ENCODE measurements around the gene DMD. TPM values are rescaled to one million over a fixed set of nuclear protein-coding genes. Genes with fewer than 3 reads are reported as not detected.

Gene DMD
- total RNA-seq, 1 donor from 2014 or later = 1.7 TPM

DNA sequence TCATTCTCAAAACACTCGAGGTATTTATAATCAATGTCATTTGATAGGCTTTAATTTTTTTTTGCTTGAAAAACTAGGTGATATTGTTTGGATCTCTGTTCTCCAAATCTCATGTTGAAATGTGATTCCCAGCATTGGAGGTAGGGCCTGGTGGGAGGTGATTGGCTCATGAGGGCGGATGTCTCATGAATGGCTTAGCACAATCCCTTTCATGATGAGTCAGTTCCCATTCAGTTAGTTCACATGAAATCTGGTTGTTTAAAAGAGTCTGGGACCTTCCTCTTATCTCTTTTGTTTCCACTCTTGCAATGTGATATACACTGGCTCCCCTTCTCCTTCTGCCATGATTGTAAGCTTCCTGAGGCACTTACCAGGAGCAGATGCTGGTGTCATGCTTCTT lies 638.7 kb downstream of the DMD start:
- Mint-ChIP-seq H3K4me1 (ENCODE audit: low read depth, unreplicated experiment) (no peaks in the 10 kb centered on the region), H3K4me3 (ENCODE audit: unreplicated experiment) (no peak overlapping the region), H3K9me3 (ENCODE audit: unreplicated experiment) (no peaks in the 10 kb centered on the region), H3K36me3 (ENCODE audit: unreplicated experiment) (no peaks in the 10 kb centered on the region), H3K27ac (ENCODE audit: unreplicated experiment) (no peak overlapping the region), H3K27me3 (ENCODE audit: unreplicated experiment) (peaks cover 1% of the 10 kb centered on the region)
- TF ChIP-seq, protein P1, sequence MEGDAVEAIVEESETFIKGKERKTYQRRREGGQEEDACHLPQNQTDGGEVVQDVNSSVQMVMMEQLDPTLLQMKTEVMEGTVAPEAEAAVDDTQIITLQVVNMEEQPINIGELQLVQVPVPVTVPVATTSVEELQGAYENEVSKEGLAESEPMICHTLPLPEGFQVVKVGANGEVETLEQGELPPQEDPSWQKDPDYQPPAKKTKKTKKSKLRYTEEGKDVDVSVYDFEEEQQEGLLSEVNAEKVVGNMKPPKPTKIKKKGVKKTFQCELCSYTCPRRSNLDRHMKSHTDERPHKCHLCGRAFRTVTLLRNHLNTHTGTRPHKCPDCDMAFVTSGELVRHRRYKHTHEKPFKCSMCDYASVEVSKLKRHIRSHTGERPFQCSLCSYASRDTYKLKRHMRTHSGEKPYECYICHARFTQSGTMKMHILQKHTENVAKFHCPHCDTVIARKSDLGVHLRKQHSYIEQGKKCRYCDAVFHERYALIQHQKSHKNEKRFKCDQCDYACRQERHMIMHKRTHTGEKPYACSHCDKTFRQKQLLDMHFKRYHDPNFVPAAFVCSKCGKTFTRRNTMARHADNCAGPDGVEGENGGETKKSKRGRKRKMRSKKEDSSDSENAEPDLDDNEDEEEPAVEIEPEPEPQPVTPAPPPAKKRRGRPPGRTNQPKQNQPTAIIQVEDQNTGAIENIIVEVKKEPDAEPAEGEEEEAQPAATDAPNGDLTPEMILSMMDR (IDR thresholded peaks at IDR 0.05; ENCODE audit: partially characterized antibody, unreplicated experiment) = no peak
- no peak for DNase-seq

DNA sequence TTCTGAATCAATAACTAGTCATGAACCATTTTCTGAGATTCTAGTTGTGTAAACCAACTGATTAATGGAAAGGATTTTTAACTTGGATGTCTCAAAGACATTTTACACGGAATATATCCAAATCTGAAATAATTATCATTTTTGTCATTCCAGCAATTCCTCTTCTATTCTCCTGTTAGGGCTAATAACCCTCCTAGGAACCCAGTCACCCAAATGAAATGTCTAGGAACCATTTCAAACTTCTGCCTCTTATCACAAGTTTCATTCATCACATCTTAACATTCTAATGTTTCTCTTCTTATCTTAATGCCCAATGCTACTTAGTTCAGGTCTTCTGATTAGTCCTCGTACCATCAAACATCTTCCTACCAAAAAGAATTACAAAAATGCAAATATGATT lies 639.8 kb downstream of the DMD start:
- no peak overlapping the region for H3K27ac Mint-ChIP-seq (ENCODE audit: unreplicated experiment)

DNA sequence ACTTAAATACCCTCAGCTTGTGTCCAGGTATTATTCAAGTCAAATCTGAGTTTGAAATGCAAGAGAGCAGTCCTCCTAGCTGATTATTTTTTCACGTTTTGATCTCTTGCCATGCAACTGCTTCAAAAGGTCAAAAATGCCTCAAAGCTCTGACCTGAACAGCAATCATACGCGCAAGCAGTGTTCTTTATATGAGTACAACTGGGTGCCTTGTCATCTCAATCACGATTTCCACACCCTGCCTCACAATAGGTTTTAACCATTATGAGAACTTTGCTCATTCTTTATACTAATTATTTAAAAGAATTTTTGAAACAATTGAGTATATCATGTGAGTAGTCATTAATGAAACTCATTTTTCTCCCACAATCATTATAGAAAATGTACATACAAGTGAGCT lies 649.1 kb downstream of the DMD start:
- TF ChIP-seq, protein P1 (IDR thresholded peaks at IDR 0.05; ENCODE audit: partially characterized antibody, unreplicated experiment) = no peak
- H3K27me3 Mint-ChIP-seq (ENCODE audit: unreplicated experiment) = no peaks in the 10 kb centered on the region
- H3K9me3 Mint-ChIP-seq (ENCODE audit: unreplicated experiment) = no peaks in the 10 kb centered on the region
- no peaks in the 10 kb centered on the region for H3K36me3 Mint-ChIP-seq (ENCODE audit: unreplicated experiment)
- H3K27ac Mint-ChIP-seq (ENCODE audit: unreplicated experiment) = no peak overlapping the region
- H3K4me1 Mint-ChIP-seq (ENCODE audit: low read depth, unreplicated experiment) = no peaks in the 10 kb centered on the region
- no peak for DNase-seq
- no peak overlapping the region for H3K4me3 Mint-ChIP-seq (ENCODE audit: unreplicated experiment)

More for the DNA sequence above, 639.8 kb downstream of the DMD start:
- H3K9me3 Mint-ChIP-seq (ENCODE audit: unreplicated experiment) = no peaks in the 10 kb centered on the region
- TF ChIP-seq, protein P1 (IDR thresholded peaks at IDR 0.05; ENCODE audit: partially characterized antibody, unreplicated experiment) = no peak
- DNase-seq = no peak
- peaks cover 1% of the 10 kb centered on the region for H3K27me3 Mint-ChIP-seq (ENCODE audit: unreplicated experiment)
- H3K4me3 Mint-ChIP-seq (ENCODE audit: unreplicated experiment) = no peak overlapping the region
- no peaks in the 10 kb centered on the region for H3K36me3 Mint-ChIP-seq (ENCODE audit: unreplicated experiment)
- H3K4me1 Mint-ChIP-seq (ENCODE audit: low read depth, unreplicated experiment) = no peaks in the 10 kb centered on the region

DNA sequence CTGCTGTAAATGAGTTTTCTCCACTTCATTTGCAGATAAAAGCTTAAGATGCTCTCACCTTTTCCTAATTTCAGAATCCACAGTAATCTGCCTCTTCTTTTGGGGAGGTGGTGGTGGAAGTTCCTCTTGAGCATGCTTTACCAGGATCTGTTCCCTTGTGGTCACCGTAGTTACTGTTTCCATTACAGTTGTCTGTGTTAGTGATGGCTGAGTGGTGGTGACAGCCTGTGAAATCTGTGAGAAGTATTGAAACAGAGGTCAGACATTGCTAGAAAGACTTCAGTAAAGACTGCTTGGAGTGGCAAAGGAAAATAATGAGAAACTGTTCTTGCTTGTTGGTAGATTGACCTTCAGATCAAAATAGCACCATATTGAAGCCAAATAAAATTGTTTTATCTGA lies 666.2 kb downstream of the DMD start:
- Mint-ChIP-seq H3K36me3 (ENCODE audit: unreplicated experiment) (no peaks in the 10 kb centered on the region), H3K27ac (ENCODE audit: unreplicated experiment) (no peak overlapping the region), H3K27me3 (ENCODE audit: unreplicated experiment) (no peaks in the 10 kb centered on the region), H3K4me3 (ENCODE audit: unreplicated experiment) (no peak overlapping the region), H3K9me3 (ENCODE audit: unreplicated experiment) (no peaks in the 10 kb centered on the region), H3K4me1 (ENCODE audit: low read depth, unreplicated experiment) (no peaks in the 10 kb centered on the region)
- DNase-seq = no peak
- TF ChIP-seq, protein P1 (IDR thresholded peaks at IDR 0.05; ENCODE audit: partially characterized antibody, unreplicated experiment) = no peak

DNA sequence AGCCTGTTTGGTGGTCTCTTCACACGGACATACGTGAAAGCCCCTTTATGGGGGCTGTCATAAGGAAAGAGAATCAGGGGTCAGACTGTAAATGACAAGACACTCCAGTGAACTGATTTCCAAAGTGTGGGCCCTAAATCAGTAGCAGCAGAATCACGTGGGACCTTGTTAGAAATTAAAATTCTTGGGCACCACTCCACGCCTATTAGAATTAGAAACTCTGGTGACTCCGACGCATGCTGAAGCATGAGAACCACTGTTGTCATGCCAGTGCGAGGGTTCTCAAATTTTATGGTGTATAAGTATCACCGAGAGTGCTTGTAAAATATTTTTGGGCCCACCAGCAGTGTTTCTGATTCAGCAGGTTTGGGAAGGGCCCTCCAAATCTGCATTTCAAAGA lies 672.8 kb downstream of the DMD start:
- Mint-ChIP-seq H3K4me3 (ENCODE audit: unreplicated experiment) (no peak overlapping the region), H3K36me3 (ENCODE audit: unreplicated experiment) (no peaks in the 10 kb centered on the region), H3K4me1 (ENCODE audit: low read depth, unreplicated experiment) (no peaks in the 10 kb centered on the region), H3K27ac (ENCODE audit: unreplicated experiment) (no peak overlapping the region), H3K9me3 (ENCODE audit: unreplicated experiment) (no peaks in the 10 kb centered on the region), H3K27me3 (ENCODE audit: unreplicated experiment) (no peaks in the 10 kb centered on the region)
- TF ChIP-seq, protein P1 (IDR thresholded peaks at IDR 0.05; ENCODE audit: partially characterized antibody, unreplicated experiment) = no peak
- no peak for DNase-seq
